Nephron (organoid): Measurements from ENCODE around the gene TMEM51.

ENCODE experiments used
- H3K27ac Mint-ChIP-seq, 3 experiments: 2 replicates each; pipeline ENCODE4 v1.8.0; 2020; ENCODE audit warnings: mixed read lengths in 3 of 3, mild to moderate bottlenecking in 2 of 3, moderate library complexity in 1 of 3
- H3K27me3 Mint-ChIP-seq: 2 replicates; pipeline ENCODE4 v1.8.0; 2021; ENCODE audit warnings: low read depth, mild to moderate bottlenecking, moderate library complexity, mixed read lengths
- H3K36me3 Mint-ChIP-seq: 2 replicates; pipeline ENCODE4 v1.8.0; 2020; ENCODE audit warnings: low read depth, mixed read lengths
- H3K4me1 Mint-ChIP-seq: 2 replicates; pipeline ENCODE4 v1.8.0; 2020; ENCODE audit warnings: mixed read lengths
- H3K4me3 Mint-ChIP-seq, 3 experiments: 2 replicates each; pipeline ENCODE4 v1.8.0; 2020; ENCODE audit warnings: mild to moderate bottlenecking in 3 of 3, mixed read lengths in 3 of 3, moderate library complexity in 2 of 3
- H3K9me3 Mint-ChIP-seq: 2 replicates; pipeline ENCODE4 v1.8.0; 2020; ENCODE audit warnings: mixed read lengths
- CTCF ChIP-seq, 3 experiments: fragments of 200-600 bp; sonication (generic); IDR thresholded peaks; one replicate each; pipeline ENCODE4 v1.5.0; 2021; ENCODE audit warnings: antibody characterized with exemption in 3 of 3; ENCODE audit not compliant: unreplicated experiment in 3 of 3

TMEM51 gene

GRCh38 chr1:15210651-15211375 lies 57.3 kb downstream of the TMEM51 start:
- H3K4me3 Mint-ChIP-seq = no peak overlapping the region
- no peaks in the 10 kb centered on the region for H3K9me3 Mint-ChIP-seq
- H3K27ac Mint-ChIP-seq = peak overlapping the region in 1 of 3 experiments; percentile 46
- peaks cover 3% of the 10 kb centered on the region for H3K36me3 Mint-ChIP-seq
- TF ChIP-seq CTCF (IDR thresholded peaks at IDR 0.05; ENCODE audit: unreplicated experiment in 3 of 3) = no peak
- H3K4me1 Mint-ChIP-seq = peaks cover 49% of the 10 kb centered on the region
- peaks cover 6% of the 10 kb centered on the region for H3K27me3 Mint-ChIP-seq

GRCh38 chr1:15211424-15211823 lies 57.9 kb downstream of the TMEM51 start:
- peaks cover 4% of the 10 kb centered on the region for H3K36me3 Mint-ChIP-seq
- no peaks in the 10 kb centered on the region for H3K9me3 Mint-ChIP-seq
- no peak for TF ChIP-seq CTCF (IDR thresholded peaks at IDR 0.05; ENCODE audit: unreplicated experiment in 3 of 3)
- peaks cover 4% of the 10 kb centered on the region for H3K27me3 Mint-ChIP-seq
- no peak overlapping the region for H3K4me3 Mint-ChIP-seq
- no peak overlapping the region for H3K27ac Mint-ChIP-seq
- peaks cover 47% of the 10 kb centered on the region for H3K4me1 Mint-ChIP-seq

GRCh38 chr1:15212216-15212953 lies 58.8 kb downstream of the TMEM51 start:
- H3K4me1 Mint-ChIP-seq = peaks cover 37% of the 10 kb centered on the region
- TF ChIP-seq CTCF (IDR thresholded peaks at IDR 0.05; ENCODE audit: unreplicated experiment in 3 of 3) = no peak
- H3K36me3 Mint-ChIP-seq = peaks cover 11% of the 10 kb centered on the region
- no peaks in the 10 kb centered on the region for H3K9me3 Mint-ChIP-seq
- no peak overlapping the region for H3K4me3 Mint-ChIP-seq
- peak overlapping the region; percentile 94 to 100 (median 98) for H3K27ac Mint-ChIP-seq
- H3K27me3 Mint-ChIP-seq = peaks cover 3% of the 10 kb centered on the region

- Mint-ChIP-seq H3K4me3 (no peak overlapping the region), H3K9me3 (peaks cover 3% of the 10 kb centered on the region), H3K27ac (peak overlapping the region; percentile 94 to 100 (median 98)), H3K4me1 (peaks cover 32% of the 10 kb centered on the region), H3K36me3 (peaks cover 16% of the 10 kb centered on the region), H3K27me3 (peaks cover 3% of the 10 kb centered on the region)
- TF ChIP-seq CTCF (IDR thresholded peaks at IDR 0.05; ENCODE audit: unreplicated experiment in 3 of 3) = no peak
These were observed 59.4 kb downstream of the TMEM51 start for GRCh38 chr1:15212954-15213291.

- TF ChIP-seq CTCF (IDR thresholded peaks at IDR 0.05; ENCODE audit: unreplicated experiment in 3 of 3) = no peak
- Mint-ChIP-seq H3K27ac (peak overlapping the region; percentile 94 to 100 (median 98)), H3K4me1 (peaks cover 29% of the 10 kb centered on the region), H3K27me3 (peaks cover 3% of the 10 kb centered on the region), H3K4me3 (peak overlapping the region; percentile 36 to 63 (median 59)), H3K36me3 (peaks cover 21% of the 10 kb centered on the region), H3K9me3 (peaks cover 3% of the 10 kb centered on the region)
These were observed 59.8 kb downstream of the TMEM51 start for GRCh38 chr1:15213341-15213821.
